Effector CD4-positive, alpha-beta T cell (primary cell): ENCODE measurements around the gene DECR2.
"Not testable (repeated sequence)": the region's sequence is repeated elsewhere in the genome, so short reads cannot be mapped to it uniquely, and the experiment has no call there.

ENCODE experiments used
- DNase-seq: peaks from one replicate; pipeline ENCODE4 v3.0.0-alpha.2; 2020

DECR2 gene

DNA sequence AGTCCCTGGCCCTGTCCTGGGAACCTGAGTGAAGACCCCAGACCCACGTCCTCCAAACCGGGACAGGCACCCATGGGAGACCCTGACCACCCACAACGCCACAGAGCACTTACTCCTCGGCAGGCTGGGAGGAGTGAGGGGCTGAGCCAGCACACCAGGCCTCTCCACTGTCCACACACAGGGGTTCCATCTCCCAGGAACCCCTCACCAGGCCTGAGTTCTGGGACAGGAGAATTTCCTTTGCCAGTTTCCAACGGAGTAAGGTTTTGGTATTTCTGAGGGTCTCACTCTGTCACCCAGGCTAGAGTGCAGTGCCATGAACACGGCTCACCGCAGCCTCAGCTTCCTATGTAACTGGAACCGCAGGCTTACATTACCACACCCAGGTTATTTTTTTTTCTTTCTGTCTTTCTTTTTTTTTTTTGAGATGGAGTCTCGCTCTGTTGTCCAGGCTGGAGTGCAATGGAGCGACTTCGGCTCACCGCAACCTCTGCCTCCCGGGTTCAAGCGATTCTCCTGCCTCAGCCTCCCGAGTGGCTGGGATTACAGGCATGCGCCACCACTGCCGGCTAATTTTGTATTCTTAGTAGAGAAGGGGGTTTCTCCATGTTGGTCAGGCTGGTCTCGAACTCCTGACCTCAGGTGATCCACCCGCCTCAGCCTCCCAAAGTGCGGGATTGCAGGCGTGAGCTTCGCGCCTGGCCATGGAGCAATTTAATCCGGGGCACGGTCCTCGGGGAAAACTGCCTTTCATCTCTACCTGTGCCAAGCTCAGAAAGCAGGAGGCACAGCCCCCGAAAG lies 21.5 kb upstream of the DECR2 start:
- DNase-seq, result no peak

DNA sequence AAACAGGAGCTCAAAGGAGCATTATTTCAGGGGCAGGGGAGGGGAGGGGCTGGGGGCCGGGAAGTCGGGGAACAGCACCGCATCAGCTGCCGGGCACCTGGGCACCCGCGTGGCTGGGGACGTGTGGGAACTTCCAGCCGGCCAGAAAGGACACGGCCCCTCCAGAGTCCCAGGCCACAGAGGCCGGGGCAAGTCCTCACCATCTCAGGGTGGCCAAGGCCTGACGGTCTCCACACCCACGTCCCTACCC lies 21.0 kb upstream of the DECR2 start:
- no peak for DNase-seq

DNA sequence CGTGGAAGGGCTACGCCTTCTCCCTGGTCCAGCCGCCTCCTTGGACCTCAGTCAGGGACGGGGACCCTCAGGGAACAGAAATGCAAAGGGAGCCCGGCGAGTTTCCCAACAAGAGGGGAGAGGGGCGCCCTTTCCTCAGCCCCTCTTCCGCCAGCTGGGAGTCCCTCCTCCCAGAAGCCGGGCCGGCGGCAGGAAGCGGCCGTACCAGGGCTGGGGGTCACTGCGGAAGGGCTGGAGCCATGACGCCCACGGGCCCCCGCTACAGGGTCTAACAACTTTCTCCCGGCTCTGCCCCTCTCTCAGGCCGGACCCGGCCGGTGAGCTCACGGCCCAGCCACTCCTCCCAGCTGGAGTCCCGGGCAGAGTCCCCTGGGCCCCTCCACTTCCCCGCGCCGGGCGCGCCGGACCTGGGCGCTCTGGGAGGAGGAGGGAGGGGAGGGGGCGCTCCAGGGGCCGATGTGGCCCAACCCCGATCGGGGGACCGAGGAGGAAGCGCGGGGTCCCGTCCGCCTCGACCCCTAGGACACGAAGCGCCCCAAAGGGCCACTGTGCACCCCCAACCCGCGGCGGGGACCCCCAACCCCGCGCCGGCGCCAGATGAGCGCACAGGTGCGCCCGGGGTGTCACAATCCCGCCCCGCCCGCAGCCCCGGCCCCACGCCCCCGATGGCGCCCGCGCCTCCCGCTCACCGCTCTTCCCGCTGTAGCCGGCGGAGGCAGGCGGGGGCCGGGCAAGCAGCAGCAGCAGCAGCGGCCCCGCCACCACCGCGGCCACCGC lies 20.5 kb upstream of the DECR2 start:
- DNase-seq, result no peak

DNA sequence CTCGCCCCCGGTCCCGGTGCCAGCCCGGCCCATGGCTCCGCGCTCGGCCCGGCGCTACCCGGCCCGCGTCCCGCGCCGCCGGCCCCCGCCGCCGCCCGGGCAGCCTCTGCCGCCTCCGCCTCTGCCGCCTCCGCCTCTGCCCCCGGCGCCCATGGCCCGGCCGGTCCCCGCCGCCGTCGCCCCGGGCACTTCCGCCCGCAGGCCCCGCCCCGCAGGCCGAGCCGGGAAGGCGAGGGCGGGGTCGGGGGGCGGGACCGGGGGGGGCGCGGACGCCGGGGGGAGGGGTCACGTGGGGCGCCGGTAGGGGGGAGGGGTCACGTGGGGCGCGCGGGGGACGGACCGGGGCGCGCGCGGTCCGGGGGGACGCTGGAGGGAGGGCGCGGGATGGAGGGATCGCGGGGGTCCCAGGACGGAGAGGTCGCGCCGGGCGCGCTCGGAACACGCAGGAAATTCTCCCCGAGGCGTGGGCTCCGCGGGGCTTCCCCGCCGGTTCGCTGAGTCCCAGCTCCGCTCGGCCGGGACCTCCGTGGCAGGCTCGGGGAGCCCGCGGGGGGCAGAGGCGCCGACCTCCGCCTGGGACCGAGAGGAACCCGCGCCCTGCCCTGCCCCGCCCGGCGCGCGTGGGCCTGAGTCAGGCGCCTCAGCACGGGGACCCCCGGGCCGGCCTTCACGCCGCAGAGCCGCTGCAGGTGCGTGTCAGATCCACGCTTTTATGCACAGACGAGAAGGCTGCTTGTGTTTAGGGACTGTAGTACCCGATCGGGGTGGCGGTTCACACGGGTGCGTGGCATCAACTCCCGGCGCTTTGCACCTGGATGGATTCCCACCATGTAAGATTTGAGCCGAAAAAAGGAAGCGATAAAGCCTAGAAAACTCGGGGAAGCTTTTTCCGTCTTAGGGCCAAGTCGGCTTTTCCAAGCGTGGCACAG lies 19.6 kb upstream of the DECR2 start, which contains the start of gene PGAP6:
PGAP6 (minus strand) TSS at position 190 of the 929 bp plus-strand sequence; CDS start at position 33, 157 bp downstream.
- peak; percentile 57 for DNase-seq

DNA sequence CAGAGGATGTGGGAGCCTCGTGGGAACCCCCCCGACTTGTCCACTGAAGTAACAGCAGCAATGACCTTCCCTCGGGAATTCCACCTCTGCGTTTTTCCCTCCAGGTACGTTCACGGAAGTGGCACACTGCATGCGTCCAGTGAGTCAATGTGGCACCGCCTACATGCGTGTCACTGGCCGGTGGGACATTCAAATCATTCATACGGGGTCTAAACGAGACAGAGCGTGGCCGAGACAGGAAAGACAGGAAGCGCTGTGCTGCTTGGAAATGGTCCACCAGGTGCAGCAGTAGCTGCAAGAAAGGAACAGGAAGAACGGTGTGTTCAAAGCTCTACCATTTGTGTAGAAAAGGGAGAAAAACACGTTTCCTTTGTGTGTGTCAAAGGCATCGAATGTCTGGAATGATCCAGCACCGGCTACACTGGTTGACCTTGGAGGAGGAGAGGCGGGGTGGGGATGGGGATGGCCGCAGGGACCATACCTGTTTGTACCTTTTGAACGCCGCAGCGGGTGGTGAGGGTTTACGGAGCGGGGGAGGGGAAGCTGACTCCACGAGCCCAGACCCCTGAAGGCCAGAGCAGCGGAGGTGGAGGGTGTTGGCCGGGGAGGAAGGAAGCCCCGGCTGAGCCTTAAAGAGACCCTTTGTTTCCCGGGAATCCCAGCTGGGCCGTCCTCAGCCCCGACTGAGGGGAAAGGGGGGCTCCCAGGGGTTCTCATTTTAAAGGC lies 18.2 kb upstream of the DECR2 start:
- DNase-seq, result peak; percentile 48

DNA sequence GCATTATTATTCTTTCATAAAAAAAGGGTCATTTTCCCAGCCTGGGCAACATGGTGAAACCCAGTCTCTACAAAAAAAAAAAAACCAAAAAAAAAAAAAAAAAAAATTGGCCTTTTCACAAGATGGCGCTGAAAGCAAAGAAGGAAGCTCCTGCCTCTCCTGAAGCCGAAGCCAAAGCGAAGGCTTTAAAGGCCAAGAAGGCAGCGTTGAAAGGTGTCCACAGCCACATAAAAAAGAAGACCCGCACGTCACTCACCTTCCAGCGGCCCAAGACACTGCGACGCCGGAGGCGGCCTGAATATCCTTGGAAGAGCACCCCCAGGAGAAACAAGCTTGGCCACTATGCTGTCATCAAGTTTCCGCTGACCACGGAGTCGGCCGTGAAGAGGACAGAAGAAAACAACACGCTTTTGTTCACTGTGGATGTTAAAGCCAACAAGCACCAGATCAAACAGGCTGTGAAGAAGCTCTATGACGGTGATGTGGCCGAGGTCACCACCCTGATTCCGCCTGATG lies 15.0 kb upstream of the DECR2 start:
- no peak for DNase-seq

DNA sequence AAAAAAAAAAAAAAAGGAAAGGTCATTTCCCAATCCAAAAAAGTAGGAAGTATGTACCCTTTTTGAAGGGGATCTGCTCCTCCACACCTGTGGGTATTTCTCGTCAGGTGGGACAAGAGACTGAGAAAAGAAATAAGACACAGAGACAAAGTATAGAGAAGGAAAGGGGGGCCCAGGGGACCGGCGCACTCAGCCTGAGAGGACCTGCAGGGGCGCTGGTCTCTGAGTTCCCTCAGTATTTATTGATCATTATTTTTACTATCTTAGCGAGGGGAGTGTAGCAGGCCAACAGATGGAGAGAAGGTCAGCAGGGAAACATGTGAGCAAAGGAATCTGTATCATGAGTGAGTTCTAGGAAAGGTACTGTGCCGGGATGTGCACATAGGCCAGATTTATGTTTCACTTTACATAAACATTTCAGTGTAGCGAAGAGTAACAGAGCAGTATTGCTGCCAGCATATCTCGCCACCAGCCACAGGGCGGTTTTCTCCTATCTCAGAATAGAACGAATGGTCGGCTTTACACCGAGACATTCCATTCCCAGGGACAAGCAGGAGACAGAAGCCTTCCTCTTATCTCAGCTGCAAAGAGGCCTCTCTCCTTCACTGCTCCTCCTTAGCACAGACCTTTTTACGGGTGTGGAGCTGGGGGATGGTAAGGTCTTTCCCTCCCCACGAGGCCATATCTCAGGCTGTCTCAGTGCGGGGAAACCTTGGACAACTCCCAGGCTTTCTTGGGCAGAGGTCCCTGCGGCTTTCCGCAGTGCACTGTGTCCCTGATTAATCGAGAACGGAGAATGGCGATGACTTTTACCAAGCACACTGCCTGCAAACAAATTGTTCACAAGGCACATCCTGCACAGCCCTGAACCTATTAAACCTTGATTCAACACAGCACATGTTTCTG lies 13.7 kb upstream of the DECR2 start:
- not testable (repeated sequence) for DNase-seq

DNA sequence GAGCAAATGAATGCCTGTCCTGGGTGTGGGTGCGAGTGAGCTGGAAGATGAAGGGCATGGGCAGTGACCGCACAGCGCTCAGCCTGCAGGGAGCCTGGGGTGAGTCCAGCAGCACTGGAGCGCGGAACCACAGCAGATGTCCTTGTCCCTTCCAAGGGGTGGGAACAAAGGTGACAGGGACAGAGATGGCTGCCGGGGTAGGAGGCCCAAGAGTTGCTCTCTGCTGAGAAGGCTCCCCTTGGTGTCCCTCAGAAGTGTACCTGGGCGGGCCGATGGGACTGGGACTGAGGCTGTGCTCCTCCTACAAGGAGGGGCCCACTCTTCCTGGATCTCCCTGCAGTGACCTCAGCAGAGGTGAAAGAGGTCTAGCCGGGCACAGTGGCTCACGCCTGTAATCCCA lies 12.3 kb upstream of the DECR2 start:
- DNase-seq, result no peak

DNA sequence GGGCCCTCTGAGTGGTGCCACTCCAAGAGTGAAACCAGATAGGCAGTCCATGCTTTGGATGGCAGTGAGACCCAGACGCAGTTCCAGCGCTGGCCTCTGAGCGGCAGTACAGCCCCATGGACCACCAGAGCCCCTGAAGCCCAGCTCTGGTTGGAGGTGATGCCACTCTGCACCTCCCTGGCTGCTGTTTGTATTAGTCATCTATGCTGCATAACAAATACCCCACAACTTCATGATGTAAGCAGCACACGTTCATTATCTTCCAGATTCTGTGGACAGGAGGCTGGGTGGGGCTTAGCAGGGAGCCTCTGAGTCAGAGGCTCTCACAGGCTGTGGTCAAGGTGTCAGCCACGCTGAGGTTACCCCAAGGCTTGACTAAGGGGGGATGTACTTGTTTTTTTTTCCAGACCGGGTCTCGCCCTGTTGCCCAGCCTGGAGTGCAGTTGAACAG lies 9.8 kb upstream of the DECR2 start:
- peak; percentile 61 for DNase-seq

DNA sequence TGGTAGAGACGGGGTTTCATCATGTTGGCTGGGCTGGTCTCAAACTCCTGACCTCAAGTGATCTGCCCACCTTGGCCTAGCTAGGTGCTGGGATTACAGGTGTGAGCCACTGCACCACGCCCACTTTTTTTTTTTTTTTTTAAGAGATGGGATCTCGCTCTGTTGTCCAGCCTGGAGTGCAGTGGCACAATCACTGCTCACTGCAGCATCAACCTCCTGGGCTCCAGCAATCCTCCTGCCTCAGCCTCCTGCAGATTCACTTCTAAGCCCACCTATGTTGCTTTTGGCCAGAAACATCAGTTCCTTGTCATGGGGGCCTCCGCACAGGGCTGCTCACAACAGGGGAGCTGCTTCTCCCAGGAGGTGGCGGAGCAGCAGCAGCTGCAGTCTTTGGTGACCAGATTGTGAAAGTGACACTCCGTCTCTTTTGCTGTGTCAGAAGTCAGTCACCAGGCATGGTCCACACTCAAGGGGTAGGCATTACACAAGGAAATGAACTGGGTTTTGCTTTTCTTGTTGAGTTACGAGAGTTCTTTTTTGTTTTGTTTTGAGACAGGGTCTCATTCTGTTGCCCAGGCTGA lies 9.1 kb upstream of the DECR2 start:
- DNase-seq, result no peak

DNA sequence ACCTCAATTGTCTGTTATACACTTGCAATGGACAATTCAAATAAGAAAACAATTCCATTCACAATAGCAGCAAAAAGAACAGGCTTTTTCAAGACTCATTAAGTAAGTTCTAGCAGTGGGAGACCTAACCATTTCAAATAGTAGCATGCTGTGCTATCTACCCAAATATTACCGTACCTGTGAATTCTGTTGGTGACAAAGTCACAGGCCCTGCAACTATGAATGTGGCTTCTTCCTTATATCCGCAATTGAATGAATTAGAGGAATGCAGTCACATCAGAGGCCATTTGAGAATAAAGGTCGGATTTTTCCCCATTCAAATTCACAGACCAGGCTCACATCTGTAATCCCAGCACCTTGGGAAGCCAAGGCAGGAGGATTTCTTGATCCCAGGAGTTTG lies 5.5 kb upstream of the DECR2 start:
- DNase-seq, result no peak

DNA sequence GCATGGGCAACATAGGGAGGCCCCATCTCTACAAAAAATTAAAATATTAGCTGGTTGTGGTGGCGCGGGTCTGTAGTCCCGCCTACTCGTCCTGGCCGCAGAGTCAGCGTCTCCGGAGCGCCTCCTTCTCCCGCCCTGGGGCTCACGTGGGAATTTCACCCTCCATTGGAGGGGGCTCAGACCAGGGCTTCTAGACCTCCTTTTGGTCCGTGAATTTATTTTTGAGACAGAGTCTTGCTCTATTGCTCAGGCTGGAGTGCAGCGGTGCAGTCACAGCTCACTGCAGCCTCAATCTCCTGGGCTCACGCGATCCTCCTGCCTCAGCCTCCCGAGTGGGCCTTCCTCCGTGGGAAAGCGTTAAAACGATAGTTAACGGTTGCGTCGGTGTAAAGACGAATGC lies 5.1 kb upstream of the DECR2 start:
- DNase-seq, result no peak

DNA sequence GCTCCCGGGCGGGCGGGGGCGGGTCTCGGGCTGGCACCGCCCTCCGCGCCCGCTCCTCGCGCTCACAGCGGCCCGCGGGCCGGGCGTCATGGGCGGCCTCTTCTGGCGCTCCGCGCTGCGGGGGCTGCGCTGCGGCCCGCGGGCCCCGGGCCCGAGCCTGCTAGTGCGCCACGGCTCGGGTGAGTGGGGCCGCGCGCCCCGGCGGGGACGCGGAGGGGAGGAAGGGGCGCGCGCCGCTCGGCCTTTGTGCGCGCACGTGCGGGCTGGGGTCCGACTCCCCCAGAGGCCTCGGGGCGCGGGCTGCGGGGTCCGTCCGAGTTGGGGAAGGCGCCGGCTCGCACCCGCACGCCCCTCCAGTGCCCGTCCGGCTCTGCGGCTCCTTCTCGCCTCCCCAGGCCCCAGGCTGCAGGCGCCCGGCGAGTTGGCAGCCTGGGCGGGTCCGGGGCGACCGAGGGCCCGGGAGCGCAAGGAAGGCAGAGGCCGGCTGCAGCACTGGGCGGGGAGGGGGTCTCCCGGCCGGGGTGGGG lies 4.5 kb upstream of the DECR2 start, which contains the start of gene NME4:
NME4 (plus strand) TSS at position 65 of the 527 bp plus-strand sequence; CDS start at position 89, 24 bp downstream.
- DNase-seq, result no peak

DNA sequence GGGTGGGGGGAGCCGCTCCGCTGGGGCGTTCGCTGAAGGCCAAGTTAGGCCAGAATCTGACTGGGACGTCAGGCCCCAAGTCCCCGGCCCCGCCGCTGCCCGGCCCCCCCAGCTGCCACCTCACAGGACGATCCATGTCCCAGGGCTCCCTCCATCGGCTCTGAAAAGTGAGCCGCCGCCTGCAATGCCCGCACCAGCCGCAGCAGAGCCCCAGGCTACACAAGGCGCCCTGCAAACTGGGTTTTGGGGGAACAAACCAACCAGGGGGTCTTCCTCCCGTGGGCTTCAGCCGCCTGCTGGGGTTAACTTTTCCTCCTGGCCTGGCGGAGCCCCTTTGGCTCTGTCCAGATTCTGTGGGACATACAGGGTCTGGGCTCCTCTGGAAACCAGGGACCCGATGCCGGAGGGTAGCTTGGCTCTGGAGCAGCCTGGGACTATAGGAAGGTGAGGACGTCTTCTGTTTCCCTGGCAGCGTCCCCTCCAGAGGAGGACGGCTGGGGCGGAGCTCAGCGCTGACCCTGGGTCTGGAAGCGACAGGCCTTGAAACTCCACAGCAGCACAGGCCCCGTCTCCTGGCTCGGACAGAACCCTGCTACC lies 3.9 kb upstream of the DECR2 start:
- DNase-seq, result no peak

DNA sequence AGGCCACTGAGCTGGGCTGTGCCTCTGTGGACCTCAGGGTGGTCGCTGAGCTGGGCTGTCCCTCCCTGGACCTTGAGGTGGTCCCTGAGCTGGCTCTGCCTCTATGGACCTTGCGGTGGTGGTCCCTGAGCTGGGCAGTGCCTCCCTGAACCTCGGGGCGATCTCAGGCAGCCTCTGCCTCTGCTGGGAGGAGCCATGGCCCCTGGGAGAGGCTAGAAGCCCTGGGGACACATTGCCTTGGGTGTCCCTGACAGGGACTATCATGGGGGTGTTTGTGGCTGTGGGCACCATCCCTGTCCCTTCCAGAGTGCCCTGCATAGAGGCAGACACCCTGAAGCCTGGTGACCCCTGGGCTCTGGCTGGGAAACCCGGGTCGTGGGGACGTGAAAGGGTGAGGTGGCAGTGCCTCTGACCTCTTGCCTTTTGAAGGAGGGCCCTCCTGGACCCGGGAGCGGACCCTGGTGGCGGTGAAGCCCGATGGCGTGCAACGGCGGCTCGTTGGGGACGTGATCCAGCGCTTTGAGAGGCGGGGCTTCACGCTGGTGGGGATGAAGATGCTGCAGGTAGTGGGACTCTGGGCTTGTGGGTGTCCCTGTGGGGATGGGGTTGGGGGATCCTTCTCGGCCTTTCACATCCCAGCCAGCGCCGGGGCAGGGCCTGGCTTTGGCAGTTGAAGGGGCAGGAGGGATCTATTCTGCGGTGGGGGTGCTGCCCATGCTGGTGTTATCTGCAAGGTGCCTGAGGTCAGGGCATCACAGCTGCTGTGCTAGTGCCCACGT lies 2.9 kb upstream of the DECR2 start:
- DNase-seq, result no peak

DNA sequence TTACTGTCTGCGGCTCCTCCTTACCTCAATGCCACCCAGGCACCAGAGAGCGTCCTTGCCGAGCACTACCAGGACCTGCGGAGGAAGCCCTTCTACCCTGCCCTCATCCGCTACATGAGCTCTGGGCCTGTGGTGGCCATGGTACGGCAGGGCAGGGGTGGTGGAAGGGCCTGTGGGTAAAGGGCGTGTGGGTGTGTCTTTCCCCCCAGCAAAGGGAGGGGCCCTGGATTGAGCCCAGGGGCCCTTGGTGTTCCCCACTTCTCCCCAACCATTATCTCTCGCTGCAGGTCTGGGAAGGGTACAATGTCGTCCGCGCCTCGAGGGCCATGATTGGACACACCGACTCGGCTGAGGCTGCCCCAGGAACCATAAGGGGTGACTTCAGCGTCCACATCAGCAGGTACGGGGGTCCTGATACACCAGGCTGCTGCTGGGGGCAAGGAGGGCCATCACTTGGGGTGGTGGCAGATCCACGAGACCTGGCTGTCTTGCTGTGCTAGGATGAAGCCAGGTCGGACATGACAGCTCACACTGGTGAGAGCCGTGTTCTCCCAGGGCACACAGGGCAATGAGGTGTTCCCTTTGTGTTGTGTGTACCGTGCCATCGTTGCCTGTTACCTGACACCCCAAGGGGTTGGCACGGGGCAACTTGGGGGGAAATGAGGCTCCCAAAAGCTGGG lies 2.2 kb upstream of the DECR2 start:
- DNase-seq, result no peak

DNA sequence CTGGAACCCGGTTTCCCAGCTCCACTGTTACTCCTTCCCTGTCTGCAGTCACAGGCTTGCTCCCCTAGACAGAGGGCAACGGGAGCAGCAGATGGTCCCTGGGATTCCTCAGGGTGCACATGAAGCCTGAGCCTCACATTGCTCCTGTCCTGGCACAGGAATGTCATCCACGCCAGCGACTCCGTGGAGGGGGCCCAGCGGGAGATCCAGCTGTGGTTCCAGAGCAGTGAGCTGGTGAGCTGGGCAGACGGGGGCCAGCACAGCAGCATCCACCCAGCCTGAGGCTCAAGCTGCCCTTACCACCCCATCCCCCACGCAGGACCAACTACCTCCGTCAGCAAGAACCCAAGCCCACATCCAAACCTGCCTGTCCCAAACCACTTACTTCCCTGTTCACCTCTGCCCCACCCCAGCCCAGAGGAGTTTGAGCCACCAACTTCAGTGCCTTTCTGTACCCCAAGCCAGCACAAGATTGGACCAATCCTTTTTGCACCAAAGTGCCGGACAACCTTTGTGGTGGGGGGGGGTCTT lies 1.6 kb upstream of the DECR2 start:
- no peak for DNase-seq

DNA sequence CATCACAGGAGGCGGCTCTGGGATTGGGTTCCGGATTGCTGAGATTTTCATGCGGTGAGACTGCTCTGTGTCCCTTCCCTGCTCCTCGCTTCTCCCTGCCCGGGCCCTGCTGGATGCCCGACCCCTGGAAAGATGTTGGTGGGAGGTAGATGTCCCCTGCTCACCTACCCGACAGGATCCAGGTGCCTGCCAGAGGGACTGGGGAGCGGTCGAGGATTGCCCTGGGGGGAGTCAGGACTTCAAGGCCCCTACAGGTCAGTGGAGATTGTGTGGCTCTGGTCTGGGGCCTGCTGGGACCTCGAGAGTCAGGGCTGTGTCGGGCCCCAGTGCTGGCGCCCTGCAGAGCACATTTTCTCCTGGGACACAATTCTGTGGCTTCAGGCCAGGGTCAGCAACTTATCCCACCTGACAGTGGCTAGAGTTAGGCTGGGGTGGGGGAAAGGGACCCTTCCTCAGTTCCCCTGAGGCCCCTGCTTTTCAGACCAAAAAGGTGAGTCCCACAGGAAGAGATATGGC lies 3.3 kb downstream of the DECR2 start:
- DNase-seq, result no peak
